Measurements from ENCODE around the gene EBF3.

The EBF3 gene

DNA sequence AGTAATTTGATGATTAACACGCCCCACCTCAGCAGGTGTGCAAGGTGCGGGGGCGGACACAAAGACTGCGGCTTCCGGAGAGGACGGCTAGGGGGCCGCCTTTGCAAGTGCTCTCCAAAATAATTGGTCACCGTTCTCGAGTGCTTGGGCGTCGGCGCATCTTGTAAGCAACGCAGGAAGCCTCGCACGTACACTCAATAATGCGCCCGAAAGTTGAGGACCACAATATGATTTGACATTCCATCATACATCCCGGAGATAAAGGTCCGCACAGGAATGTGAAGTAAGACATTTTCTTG, 114.7 kb downstream of the EBF3 start:
- DNase-seq = no peak

DNA sequence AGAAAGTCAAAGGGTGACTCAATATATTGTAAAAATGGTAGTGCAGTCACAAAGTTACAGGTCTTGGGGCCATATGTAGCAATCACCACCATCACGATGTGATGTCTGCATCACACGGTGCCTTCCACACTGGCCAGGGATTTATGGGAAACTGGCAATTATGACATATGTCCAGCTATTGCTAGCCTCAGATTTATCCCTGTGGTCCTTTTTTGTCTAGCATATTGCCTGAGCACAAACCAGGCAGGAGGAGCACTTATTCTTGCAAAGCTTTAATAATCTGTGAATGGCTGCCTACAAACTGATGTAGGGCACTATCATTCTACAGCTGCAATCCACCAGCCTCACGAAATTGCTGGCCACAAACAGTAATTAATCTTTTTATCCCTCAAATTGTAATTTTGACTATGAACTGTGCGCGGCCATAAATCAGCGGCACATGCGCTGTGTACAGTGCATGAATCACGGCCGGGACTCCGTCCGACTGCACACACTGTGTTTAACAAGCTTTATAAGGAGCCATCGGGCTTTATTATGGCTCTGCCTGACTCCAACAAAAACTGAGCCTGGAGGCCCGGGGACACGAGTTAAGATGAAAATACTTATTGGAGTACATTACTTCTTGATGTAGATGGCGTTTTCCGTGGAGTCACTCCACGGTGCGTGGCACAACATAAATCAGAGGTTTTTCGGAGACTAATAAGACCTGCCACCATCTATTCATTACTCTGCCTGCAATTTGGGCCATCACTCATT, 115.2 kb downstream of the EBF3 start:
- DNase-seq = no peak

DNA sequence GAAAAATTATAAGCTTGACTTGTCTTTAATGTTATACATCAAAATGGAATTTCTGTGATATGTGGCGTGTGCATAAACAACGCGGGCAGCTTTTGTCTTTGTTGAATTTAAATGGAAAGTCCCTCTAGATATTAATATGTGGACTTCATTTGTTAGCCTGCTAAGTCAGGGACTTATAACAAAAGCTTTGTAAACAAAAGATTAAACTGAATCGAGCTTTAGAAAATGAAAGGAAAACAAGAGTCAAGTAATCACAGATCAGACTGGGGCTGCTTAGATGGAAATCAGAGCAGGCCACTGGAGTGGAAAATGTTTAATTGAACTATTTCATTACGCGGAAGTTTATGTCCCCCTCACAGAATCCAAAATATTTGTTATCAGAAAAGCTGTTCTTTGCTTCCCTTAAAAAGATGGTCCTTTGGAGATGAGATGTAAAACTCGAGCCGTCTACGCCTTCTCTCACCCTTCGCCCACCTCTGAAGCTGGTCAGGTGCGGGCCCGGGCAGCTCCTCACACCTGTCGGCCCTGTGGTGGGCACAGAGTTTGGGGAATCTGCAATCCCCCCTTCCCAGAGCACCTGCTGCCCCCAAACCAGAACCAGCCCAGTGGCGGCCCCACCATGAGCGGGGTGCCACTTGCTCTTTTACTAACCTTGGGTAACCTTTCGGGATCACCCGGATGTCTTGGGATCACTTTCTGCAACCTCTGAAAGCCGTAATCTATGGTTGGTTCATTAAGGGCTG, 116.2 kb downstream of the EBF3 start:
- no peak for DNase-seq

DNA sequence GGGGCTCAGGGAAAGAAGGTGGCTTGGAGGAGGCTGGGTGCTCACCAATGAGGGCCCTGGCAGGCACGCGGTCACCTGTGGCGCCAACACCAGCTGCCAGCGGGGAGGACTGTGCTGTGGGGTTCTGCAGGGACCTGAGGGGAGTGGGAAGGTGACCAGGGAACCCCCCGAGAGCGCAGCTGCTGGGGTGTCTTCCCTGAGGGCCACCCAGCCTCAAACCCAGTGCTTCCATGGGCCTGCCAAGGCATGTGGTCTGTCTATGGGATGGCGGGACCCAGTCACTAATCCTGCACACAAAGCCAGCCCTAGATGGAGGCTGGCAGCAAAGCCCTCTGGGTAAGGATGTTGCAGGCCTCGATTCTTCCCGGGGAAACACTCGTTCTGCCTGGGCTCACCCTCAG, 117.1 kb downstream of the EBF3 start:
- DNase-seq = no peak

DNA sequence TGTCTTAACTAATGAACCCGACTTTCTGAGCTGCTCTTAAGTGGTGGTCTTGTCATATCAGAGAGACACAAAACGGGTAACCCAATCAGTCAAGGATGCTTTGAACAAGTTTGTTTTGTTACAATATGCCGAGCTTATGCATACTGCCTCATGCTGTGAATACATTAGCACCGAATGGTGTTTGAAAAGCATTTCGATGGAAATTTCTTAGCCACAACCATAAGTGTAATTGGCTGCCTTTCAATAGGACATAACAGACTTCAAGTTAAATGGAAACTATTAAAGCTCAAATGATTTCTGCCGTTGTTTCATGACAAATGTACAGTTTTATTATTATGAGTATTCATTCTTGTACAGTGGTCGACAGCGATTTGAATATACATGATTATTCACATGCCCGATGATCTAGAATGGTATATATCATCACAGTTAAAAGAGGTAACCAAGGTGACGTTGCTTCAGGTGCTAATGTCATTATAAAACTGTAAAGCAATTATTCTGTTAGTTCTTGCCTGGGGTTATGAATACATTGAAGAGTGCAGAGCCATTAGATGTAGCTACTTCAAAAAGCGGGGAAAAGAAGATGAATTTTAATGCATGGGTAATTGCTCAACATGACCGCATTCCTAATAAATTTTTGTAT, 118.8 kb downstream of the EBF3 start:
- DNase-seq = no peak

DNA sequence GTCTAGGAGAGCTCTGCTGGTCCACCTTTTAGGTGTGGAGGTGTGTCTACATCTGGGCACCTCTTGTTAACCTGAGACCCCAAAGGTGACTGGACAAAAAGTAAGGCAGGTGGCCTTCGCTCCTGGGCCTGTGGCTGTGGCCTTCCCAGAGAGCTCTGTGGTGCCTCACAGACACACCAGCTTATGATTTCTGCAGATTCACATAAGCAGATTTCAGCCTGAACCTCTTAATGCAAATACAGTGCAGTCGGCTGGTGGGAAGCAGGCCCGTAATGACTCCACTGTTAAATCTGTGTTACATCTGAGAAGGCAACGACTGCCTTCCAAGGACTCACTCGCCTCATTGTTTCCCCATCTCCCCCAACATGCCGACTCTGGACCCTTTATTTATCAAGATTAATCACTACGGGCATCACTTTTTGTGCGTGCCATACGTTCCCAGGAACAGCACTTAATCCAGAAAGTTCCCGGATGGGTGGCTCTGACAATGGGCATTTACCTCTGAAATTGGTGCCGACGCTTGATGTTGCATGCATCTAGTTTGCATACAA, 119.8 kb downstream of the EBF3 start:
- no peak for DNase-seq

DNA sequence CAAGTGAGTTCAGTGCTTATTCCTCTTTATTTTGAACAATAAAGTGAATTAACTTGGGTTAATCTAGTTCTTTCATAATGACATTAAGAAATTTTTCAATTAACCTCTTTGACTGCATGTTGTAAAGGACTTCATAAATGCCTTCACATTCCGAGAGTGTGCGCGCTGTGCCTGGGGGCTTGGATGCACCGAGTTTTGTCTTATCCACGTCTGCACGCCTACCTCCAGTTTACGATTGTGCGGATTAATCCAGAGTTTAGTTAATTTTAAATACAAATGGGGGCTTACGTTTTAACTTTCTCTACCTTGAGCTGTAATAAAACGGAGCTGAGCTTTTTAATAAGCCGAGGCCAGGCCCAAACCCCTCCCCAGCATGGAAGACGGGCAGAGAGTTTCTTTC, 120.4 kb downstream of the EBF3 start:
- no peak for DNase-seq

DNA sequence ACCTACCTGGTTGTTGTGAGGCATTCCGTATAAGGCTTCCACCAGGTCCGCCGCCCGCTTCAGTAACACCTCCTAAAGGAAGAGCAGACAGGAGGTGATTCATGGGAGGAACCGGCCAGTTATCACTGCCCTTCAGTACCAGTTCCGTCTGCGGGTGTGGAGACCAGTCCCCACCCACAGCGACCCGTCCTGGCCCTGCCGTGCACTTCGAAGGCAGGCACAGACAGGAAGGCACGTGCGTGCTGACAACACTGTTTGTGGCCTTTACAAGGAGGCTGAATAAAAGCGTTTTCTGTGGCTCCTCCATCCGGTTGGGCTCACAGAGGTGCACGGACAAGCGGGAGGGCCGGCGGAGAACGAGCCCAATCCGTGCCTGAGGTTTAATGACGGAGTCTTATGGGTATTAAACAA, 120.9 kb downstream of the EBF3 start:
- DNase-seq = no peak

DNA sequence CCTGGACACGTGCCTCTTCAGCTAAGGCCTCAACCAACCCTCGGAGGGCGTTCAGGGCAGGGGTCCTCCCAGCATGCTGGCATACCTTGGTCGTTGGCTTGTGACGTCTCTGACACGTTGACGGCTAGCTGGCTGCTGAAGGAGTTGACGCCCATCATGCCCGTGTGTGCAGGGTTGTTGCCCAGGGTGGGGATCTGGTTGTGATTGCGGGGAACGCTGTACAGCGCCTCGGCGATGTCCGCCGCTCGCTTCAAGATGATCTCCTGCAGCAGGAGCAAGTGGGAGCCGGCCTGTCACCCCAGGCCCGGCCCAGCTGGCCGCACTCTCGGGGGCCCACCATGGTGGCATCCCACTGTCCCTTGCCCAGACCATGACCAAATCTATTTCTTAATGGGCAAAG, 122.0 kb downstream of the EBF3 start:
- DNase-seq = no peak

DNA sequence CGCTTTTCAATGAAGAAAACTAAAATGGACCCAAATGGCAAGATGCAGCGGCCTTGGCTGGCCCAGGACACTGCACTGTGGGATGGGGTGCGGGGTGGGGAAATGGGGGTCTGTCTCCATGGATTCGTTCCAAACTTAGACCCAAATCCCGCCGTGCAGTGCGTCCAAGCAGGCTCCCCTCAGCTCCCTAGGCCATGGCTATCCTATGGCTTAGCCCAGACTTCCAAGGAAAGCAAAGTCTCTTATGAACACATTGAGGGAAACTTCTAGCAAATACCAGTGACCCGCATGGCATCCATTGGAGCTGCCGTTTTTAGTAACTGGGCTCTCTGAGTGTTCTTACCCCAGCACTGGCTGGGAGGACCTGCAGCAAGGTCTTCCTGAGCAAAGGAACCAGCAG, 122.5 kb downstream of the EBF3 start:
- DNase-seq = no peak

DNA sequence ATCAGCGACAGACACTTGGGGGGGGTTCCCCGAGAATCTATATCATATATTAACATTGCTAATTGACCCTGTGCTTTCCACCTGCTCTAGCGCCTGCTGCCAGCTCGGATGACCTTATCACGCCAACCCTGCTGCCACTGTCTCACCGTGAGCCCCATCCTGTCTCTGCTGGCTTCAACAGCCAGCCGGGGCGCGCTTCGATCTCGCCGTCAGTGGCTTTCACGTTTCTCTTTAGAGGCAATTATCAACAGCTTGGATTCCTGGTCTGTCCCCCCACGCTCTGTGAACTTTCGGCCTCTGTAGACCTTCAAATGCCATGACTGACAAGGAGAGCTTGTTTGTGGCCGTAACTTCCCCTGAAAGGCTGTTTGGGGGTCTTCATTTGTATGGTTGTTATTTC, 123.0 kb downstream of the EBF3 start:
- no peak for DNase-seq

DNA sequence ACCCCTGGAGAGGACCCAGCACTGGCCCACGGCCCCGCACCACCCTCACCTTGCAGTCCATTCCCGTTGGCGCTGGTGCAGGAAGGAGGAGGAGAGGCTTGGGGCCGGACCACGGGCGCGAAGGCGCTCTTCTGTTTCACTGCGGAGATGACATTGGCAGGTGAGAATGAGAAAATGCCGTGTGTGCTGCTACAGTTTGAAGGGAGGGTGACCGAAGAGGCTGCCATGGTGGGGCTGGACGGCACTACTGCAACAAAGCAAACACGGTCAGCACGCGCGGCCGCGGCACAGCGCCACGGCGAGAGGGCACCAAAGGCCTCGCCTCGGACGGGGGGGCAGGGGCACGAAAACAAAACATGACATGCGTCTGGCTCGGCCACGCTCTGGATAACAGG, 123.9 kb downstream of the EBF3 start:
- no peak for DNase-seq

DNA sequence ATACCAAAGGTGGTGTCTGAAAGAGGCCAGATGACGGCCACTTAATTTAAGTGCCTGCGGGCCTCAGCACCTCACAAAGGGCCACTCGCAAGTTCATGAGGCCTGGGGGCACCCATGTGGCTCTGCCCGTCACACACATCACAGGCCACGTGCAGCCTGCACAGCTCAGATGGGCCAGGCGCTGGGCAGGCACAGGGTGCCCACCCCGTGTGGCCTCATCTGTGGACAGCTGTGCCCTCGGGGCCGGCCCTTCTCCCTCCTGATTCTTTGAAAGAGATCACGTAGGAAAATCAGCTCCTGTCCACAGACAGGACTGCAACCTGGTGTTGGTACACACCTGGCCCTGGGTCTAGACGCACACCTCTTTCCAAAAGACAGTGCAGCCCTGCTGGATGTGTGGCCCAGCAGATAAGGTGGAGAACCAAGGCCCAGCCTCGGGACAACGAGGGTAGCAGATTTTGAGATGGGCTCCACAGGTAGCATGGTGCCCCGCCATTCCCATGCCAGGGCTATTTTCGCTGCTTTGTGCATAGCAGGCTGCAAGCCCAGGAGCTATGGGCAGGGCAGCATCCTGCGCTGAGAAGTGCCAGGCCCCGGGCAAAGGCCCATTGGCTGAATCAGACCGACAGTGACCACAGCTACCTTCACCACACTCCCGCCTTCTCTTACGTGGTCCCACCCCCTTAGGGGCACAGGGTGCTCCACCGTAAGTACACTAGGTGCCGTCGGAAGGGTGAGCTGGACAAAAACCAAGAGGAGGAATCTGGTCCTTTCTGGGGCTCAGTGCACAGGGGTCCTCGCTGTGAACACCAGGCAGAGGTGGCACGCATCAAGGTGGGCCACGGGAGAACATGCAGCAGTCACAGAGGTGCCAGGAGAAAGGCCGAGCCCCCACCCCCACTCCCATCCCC, 124.5 kb downstream of the EBF3 start:
- DNase-seq = no peak

DNA sequence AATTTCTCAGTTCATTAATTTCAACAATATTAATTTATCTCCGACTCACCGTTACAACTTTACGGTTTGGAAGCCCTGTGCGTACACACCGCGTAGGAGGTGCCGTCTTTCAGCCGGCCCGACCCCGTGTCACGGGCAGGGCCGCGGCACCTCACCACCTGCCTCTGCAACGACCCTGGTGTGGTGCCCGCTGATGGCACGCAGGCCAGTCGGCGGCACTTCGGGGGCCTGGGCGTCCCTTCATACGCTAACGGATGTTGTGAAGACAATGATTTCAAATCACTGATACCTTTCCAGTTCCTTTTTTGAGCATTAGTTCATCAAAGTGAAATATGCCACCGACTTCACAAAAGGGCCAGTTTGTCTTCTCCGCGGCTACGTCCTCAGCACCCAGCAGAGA, 125.3 kb downstream of the EBF3 start:
- no peak for DNase-seq

DNA sequence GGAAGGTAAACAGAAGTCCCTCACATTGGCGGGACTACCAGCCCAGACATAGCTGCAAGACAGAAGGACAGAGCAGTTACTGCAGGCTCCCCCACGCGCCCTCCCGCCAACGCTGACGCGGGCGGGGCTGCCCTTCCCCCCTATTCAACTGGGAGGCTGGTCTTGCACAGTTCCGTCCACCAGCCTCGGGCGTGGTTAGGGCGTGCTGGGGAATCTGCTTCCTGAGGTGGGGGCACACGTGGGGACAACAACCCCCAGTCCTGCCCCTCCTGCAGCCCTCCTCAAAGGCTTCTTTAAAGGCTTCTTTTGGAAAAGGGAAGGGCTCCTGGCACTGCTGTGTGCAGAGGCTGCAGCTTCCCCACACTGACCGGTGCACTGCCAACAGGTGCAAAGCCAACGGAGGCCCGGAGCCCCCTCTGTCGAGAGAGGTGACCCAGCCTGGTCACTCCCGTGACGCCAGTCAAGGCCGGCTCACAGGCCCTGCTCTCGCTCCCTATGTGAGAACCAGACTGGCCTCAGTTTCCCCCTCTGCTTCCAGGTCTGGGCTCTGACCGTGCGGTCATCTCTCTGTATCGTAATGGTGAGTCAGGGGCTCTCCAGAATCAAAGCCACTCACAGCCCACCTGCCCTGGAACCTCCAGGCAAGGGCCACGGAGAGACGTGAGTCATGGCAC, 126.0 kb downstream of the EBF3 start:
- DNase-seq = no peak

DNA sequence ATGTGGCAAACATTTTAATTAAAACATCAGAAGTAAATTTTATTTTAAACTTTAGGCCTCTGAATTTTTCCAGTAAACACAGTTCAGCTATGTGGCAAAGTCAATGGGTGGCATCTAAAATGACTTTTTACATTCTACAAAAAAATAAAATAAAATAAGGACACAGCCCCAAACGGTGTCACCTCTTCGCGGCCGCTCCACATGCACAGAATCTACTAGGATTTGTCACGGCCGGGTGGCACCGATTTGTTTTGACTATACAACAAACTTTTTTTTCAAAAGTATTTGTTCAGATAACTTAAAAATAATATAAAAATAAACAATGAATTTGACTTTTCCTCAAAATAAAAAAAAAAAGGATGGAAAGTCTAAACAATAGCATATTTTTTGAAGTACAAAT, 127.8 kb downstream of the EBF3 start:
- DNase-seq = no peak

DNA sequence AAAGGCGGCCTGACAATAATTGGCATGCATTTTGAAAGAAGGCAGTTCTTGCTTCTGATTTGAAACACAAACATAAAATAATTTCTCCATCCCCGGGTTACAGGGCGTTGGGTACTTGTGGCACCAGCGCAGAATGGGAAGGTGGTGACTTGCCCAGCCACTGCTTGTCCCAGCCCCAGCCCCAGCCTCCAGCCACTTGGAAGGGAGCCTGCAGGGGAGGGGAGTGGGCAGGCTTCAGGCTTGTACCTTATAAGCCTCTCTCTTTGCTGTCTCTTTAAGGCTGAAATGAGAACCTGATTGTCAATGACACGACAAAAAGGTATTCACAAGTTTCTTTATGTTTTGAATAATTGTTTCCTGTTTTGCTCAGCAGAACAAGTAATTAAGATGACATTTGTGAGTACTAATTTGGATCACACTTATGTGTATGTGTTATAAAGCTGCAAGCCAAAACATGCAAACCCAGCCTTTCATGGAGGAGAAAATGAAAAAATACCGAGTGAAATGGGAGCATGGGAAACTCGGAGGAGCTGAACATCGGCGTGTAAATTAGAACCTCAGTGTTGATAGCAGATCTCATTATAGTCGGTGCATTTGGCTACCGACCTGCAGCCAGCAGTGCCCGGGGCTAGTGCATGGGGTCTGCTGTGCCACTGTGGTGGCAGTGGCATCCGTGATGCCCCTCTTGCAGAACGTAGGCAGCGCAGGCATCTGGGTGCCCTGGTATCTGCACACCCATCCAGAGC, 129.9 kb downstream of the EBF3 start:
- no peak for DNase-seq

DNA sequence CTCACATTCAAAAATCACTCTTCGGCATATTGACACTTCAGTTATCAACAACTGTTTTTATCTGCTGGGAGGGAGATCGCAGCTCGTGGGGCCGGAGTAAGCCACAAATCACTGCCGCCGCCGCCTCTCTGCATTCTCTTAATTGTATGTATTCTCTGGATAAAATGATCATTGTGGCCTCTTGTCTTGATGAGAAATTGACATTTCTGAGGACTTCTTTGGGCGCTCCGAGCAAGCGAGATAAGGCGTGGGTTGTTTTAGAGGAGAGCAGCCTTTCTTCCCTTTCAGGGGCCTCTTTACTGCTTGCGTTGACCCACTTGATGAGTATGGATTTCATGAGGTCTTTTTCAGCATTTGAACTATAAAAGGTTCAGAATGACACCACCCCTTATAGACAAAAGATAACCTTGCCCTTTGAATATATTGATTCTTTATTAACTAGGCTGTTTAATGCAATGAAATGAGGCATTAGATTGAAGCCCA, 130.6 kb downstream of the EBF3 start:
- DNase-seq = no peak

DNA sequence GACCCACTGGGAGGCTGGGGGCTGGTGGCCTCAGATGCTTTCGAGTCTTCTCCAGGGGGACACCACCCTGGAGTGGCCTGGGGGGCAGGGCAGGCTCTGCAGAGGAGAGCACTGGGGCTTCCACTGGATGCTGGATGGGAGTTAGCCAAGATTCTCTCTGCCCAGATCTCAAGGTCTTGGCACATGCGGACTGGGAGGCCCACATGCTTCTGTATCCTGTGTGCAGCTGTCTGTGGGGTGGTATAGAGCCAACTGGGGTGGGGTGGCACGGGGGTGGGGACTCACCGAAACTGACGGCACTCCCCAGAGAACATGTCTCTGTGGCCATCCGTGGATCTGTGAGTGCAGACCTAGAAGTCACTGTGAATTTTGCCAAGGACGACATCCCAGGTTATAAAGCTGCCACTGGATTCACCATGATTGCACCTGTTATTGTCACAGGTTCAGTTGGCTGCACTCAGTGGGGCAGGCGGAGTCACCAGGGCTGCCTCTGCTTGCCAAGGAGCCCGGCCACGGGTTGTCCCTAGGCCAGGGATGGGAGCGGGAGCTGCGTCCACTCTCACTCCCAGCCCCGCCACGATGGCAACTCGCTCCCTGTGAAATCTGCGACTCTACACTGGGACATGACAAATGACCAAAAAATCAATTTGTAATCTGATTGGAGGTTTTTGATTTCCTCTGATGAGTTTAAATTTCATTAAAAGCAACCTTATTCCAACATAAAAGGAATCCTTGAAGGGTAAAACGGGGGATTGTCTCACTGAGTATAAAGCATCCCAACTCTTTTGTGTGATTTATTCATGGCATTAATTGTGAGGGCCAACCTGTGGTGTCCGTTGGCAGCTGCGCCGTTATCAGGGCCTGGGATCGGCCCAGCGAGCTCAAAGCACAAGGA, 131.3 kb downstream of the EBF3 start:
- no peak for DNase-seq

DNA sequence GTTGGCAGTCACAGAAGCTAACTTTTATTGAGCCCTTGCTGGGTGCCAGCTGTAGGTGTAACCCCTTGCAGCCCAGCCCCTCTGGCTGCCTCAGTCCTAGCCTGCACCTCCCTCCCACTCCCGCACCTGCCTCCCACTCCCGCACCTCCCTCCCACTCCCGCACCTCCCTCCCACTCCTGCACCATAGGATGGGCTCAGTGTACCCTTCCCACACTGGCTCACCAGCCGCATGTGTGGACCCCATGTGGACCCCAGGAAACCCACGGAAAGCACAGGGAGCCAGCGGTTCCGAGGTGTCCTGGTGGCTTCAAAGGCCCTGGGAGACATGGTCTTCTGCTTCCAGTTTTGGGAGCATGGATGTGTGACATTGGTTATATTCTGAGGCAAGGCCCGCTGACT, 132.9 kb downstream of the EBF3 start:
- no peak for DNase-seq

Data from NCI-H2081 treated with DMSO at 0.1 percent for 48 hours (cell line).